Measurements from ENCODE around the gene AGTPBP1.

AGTPBP1 gene

GRCh38 chr9:85717220-85717619 lies 24.5 kb downstream of the AGTPBP1 start:
- Histone ChIP-seq H3K4me3 (ENCODE audit: low read depth, low read length) (no peak overlapping the region), H3K27ac (ENCODE audit: low read depth, low read length) (no peak overlapping the region), H3K9me3 (ENCODE audit: control insufficient read depth, insufficient read depth, low read depth, low read length) (no peaks in the 10 kb centered on the region), H3K4me1 (ENCODE audit: control insufficient read depth, insufficient read depth, low read length) (peaks cover 6% of the 10 kb centered on the region; the same call in 1 of the 2 replicates), H3K9ac (ENCODE audit: low read length) (no peak overlapping the region), H3K27me3 (ENCODE audit: control insufficient read depth, insufficient read depth, low read length) (no peaks in the 10 kb centered on the region), H3K36me3 (ENCODE audit: control insufficient read depth, insufficient read depth, low read length) (no peaks in the 10 kb centered on the region)

DNA sequence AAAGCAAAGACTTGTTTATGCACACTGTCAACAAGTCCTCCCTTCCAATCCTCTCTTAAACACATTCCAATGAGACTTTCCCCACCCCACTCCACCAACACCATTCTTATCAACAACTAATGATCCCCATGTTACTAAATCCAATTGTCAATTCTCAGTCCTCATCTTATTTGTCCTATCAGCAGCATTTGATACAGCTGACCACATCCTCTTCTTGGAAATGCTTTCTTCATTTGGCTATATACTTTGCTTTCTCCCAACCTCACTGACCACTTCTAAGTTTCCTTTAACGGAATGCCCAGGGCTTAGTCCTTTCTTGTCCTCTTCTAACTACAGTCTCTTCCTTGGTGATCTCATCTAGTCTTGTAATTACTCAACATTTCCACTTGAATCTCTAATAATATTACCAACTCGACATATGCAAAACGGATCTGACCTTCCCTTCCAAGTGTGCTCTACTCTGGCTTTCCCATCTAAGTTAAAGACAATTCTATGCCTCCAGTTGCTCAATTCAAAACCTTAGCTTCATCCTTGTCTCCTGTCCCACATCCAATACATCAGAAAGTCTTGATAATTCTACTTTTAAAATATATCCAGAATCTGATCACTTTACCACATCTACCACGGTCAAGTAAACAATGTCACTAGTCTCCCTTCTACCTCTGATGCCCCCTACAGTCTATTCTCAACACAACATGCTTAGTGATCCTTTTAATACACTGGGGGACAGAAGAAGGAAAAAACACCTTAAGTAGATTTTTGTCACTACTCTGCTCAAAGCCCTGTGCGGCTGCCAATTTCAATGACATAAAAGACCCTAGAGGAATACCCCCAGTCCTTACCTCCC lies 25.5 kb downstream of the AGTPBP1 start:
- no peak overlapping the region for H3K27ac ChIP-seq (ENCODE audit: low read depth, low read length)
- H3K27me3 ChIP-seq (ENCODE audit: control insufficient read depth, insufficient read depth, low read length), result no peaks in the 10 kb centered on the region
- no peak overlapping the region for H3K9ac ChIP-seq (ENCODE audit: low read length)
- peaks cover 6% of the 10 kb centered on the region; the same call in 1 of the 2 replicates for H3K4me1 ChIP-seq (ENCODE audit: control insufficient read depth, insufficient read depth, low read length)
- H3K36me3 ChIP-seq (ENCODE audit: control insufficient read depth, insufficient read depth, low read length), result no peaks in the 10 kb centered on the region
- H3K4me3 ChIP-seq (ENCODE audit: low read depth, low read length), result no peak overlapping the region
- H3K9me3 ChIP-seq (ENCODE audit: control insufficient read depth, insufficient read depth, low read depth, low read length), result no peaks in the 10 kb centered on the region

- no peak overlapping the region for H3K9ac ChIP-seq (ENCODE audit: low read length)
- H3K27ac ChIP-seq (ENCODE audit: low read depth, low read length), result no peak overlapping the region
- H3K9me3 ChIP-seq (ENCODE audit: control insufficient read depth, insufficient read depth, low read depth, low read length), result no peaks in the 10 kb centered on the region
- no peak overlapping the region for H3K4me3 ChIP-seq (ENCODE audit: low read depth, low read length)
- H3K27me3 ChIP-seq (ENCODE audit: control insufficient read depth, insufficient read depth, low read length), result no peaks in the 10 kb centered on the region
- peaks cover 6% of the 10 kb centered on the region; the same call in 1 of the 2 replicates for H3K4me1 ChIP-seq (ENCODE audit: control insufficient read depth, insufficient read depth, low read length)
- no peaks in the 10 kb centered on the region for H3K36me3 ChIP-seq (ENCODE audit: control insufficient read depth, insufficient read depth, low read length)
Measured at GRCh38 chr9:85715587-85715986, 26.2 kb downstream of the AGTPBP1 start.

DNA sequence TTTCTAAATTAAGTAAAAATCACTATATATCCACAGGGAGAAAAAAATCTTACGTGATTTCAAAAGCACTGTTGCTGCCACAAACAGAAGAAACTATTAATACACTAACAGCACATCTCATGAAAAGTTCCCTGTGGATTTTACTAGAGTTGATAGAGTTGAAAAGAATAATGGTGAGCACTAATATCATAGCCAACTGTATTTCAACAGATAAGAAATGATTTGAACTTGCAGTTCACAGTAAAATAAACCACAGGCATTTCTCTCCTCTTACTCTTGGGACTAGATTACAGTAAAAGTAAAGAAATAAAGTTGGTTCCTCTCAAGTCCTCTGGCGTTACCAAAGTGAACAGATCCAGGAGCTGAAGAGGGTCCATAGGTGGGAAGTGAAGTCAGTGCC lies 27.9 kb downstream of the AGTPBP1 start:
- peaks cover 6% of the 10 kb centered on the region; the same call in 1 of the 2 replicates for H3K4me1 ChIP-seq (ENCODE audit: control insufficient read depth, insufficient read depth, low read length)
- no peaks in the 10 kb centered on the region for H3K27me3 ChIP-seq (ENCODE audit: control insufficient read depth, insufficient read depth, low read length)
- H3K27ac ChIP-seq (ENCODE audit: low read depth, low read length), result no peak overlapping the region
- H3K36me3 ChIP-seq (ENCODE audit: control insufficient read depth, insufficient read depth, low read length), result no peaks in the 10 kb centered on the region
- H3K4me3 ChIP-seq (ENCODE audit: low read depth, low read length), result no peak overlapping the region
- no peak overlapping the region for H3K9ac ChIP-seq (ENCODE audit: low read length)
- no peaks in the 10 kb centered on the region for H3K9me3 ChIP-seq (ENCODE audit: control insufficient read depth, insufficient read depth, low read depth, low read length)

DNA sequence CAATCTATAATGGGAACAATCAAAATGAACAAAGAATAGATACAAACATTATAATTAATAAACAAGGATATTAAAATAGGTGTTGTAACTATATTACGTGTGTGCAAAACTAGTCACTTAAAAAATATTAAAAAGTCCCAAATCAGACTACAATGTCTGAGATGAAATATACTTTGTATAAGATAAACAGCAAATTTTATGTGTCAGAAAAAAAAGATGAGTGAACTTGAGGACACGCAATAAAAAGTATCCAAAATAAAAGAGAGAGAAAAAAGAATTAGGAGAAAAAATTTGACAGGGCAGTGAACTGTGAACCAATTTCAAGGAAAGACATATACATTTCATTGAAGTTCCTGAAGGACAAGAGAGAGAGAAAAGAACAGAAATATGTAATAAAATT lies 37.0 kb downstream of the AGTPBP1 start:
- H3K9me3 ChIP-seq (ENCODE audit: control insufficient read depth, insufficient read depth, low read depth, low read length), result no peaks in the 10 kb centered on the region
- H3K9ac ChIP-seq (ENCODE audit: low read length), result no peak overlapping the region
- H3K4me1 ChIP-seq (ENCODE audit: control insufficient read depth, insufficient read depth, low read length), result no peaks in the 10 kb centered on the region
- no peaks in the 10 kb centered on the region for H3K36me3 ChIP-seq (ENCODE audit: control insufficient read depth, insufficient read depth, low read length)
- H3K27me3 ChIP-seq (ENCODE audit: control insufficient read depth, insufficient read depth, low read length), result no peaks in the 10 kb centered on the region
- no peak overlapping the region for H3K27ac ChIP-seq (ENCODE audit: low read depth, low read length)
- H3K4me3 ChIP-seq (ENCODE audit: low read depth, low read length), result no peak overlapping the region

GRCh38 chr9:85703398-85703797 lies 38.4 kb downstream of the AGTPBP1 start:
- Histone ChIP-seq H3K27me3 (ENCODE audit: control insufficient read depth, insufficient read depth, low read length) (no peaks in the 10 kb centered on the region), H3K9ac (ENCODE audit: low read length) (no peak overlapping the region)

DNA sequence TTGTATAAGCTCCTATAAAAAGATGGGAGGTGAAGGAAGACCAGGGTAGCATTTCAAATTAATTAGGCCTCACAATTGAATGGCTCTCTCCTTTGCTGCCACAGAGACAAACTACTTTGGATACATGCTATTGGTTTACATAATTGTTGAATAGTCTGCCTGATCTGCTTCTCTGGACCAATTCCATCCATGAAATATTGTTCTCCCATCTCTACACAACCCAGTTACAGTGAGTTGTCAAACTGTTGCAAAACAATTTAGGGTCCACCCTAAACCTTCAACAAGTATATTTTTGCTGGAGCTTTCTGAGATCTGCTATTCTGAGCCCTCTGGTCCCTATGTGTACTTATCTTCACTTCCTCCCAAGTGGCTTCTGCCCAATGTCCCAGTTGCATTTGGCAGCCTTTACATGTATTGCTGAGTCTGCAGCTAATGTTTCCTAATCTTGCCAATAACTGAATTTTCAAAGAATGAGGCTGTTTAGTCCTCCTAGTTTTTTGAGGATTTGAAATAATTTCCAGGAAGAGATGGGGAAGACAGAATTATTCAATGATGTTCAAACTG lies 38.9 kb downstream of the AGTPBP1 start:
- Histone ChIP-seq H3K36me3 (ENCODE audit: control insufficient read depth, insufficient read depth, low read length) (no peaks in the 10 kb centered on the region), H3K27me3 (ENCODE audit: control insufficient read depth, insufficient read depth, low read length) (no peaks in the 10 kb centered on the region), H3K9me3 (ENCODE audit: control insufficient read depth, insufficient read depth, low read depth, low read length) (no peaks in the 10 kb centered on the region), H3K4me3 (ENCODE audit: low read depth, low read length) (no peak overlapping the region), H3K27ac (ENCODE audit: low read depth, low read length) (no peak overlapping the region), H3K4me1 (ENCODE audit: control insufficient read depth, insufficient read depth, low read length) (no peaks in the 10 kb centered on the region), H3K9ac (ENCODE audit: low read length) (no peak overlapping the region)

More at GRCh38 chr9:85703398-85703797, 38.4 kb downstream of the AGTPBP1 start:
- no peaks in the 10 kb centered on the region for H3K4me1 ChIP-seq (ENCODE audit: control insufficient read depth, insufficient read depth, low read length)
- H3K27ac ChIP-seq (ENCODE audit: low read depth, low read length), result no peak overlapping the region
- no peak overlapping the region for H3K4me3 ChIP-seq (ENCODE audit: low read depth, low read length)
- H3K36me3 ChIP-seq (ENCODE audit: control insufficient read depth, insufficient read depth, low read length), result no peaks in the 10 kb centered on the region
- H3K9me3 ChIP-seq (ENCODE audit: control insufficient read depth, insufficient read depth, low read depth, low read length), result no peaks in the 10 kb centered on the region

- H3K27ac ChIP-seq (ENCODE audit: low read depth, low read length), result no peak overlapping the region
- H3K4me3 ChIP-seq (ENCODE audit: low read depth, low read length), result no peak overlapping the region
- H3K27me3 ChIP-seq (ENCODE audit: control insufficient read depth, insufficient read depth, low read length), result no peaks in the 10 kb centered on the region
Measured at GRCh38 chr9:85702191-85702590, 39.6 kb downstream of the AGTPBP1 start.

DNA sequence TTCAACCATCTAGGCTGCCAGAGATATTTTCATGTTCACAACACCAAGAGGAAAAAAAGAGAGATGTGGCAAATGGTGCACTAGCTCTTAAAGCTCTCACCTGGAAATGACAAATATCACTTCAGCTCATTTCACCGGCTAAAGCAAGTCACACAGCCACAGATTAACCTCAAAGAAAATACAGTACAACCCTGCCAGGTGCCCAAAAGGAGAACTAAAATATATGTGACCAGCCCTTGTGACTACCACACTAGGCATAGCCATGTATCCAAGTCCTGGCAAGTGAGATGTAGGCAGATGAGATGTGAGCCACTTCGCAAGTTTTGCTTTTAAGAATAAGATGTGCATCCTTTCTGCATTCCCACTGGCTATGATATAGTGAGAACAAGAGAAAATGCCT lies 41.4 kb downstream of the AGTPBP1 start:
- Histone ChIP-seq H3K9me3 (ENCODE audit: control insufficient read depth, insufficient read depth, low read depth, low read length) (no peaks in the 10 kb centered on the region), H3K4me3 (ENCODE audit: low read depth, low read length) (no peak overlapping the region), H3K9ac (ENCODE audit: low read length) (no peak overlapping the region), H3K4me1 (ENCODE audit: control insufficient read depth, insufficient read depth, low read length) (no peaks in the 10 kb centered on the region), H3K27me3 (ENCODE audit: control insufficient read depth, insufficient read depth, low read length) (no peaks in the 10 kb centered on the region), H3K36me3 (ENCODE audit: control insufficient read depth, insufficient read depth, low read length) (no peaks in the 10 kb centered on the region), H3K27ac (ENCODE audit: low read depth, low read length) (no peak overlapping the region)

More at GRCh38 chr9:85702191-85702590, 39.6 kb downstream of the AGTPBP1 start:
- Histone ChIP-seq H3K36me3 (ENCODE audit: control insufficient read depth, insufficient read depth, low read length) (no peaks in the 10 kb centered on the region), H3K9me3 (ENCODE audit: control insufficient read depth, insufficient read depth, low read depth, low read length) (no peaks in the 10 kb centered on the region), H3K9ac (ENCODE audit: low read length) (no peak overlapping the region), H3K4me1 (ENCODE audit: control insufficient read depth, insufficient read depth, low read length) (no peaks in the 10 kb centered on the region)

- H3K9ac ChIP-seq (ENCODE audit: low read length), result no peak overlapping the region
- H3K4me3 ChIP-seq (ENCODE audit: low read depth, low read length), result no peak overlapping the region
- H3K4me1 ChIP-seq (ENCODE audit: control insufficient read depth, insufficient read depth, low read length), result no peaks in the 10 kb centered on the region
- peaks cover 23% of the 10 kb centered on the region for H3K36me3 ChIP-seq (ENCODE audit: control insufficient read depth, insufficient read depth, low read length)
- H3K9me3 ChIP-seq (ENCODE audit: control insufficient read depth, insufficient read depth, low read depth, low read length), result peaks cover 7% of the 10 kb centered on the region
- H3K27me3 ChIP-seq (ENCODE audit: control insufficient read depth, insufficient read depth, low read length), result no peaks in the 10 kb centered on the region
- H3K27ac ChIP-seq (ENCODE audit: low read depth, low read length), result no peak overlapping the region
Measured at GRCh38 chr9:85688361-85688760, 53.4 kb downstream of the AGTPBP1 start.

GRCh38 chr9:85685081-85685480 lies 56.7 kb downstream of the AGTPBP1 start:
- H3K4me3 ChIP-seq (ENCODE audit: low read depth, low read length), result no peak overlapping the region
- no peaks in the 10 kb centered on the region for H3K4me1 ChIP-seq (ENCODE audit: control insufficient read depth, insufficient read depth, low read length)
- no peak overlapping the region for H3K27ac ChIP-seq (ENCODE audit: low read depth, low read length)
- H3K9me3 ChIP-seq (ENCODE audit: control insufficient read depth, insufficient read depth, low read depth, low read length), result no peaks in the 10 kb centered on the region; the same call in 1 of the 2 replicates
- H3K36me3 ChIP-seq (ENCODE audit: control insufficient read depth, insufficient read depth, low read length), result peaks cover 16% of the 10 kb centered on the region
- no peaks in the 10 kb centered on the region for H3K27me3 ChIP-seq (ENCODE audit: control insufficient read depth, insufficient read depth, low read length)
- H3K9ac ChIP-seq (ENCODE audit: low read length), result no peak overlapping the region

Measured in HUES6 (cell line).